HepG2 (cell line): Measurements from ENCODE around the gene DHFR. TPM values are rescaled to one million over a fixed set of nuclear protein-coding genes. Genes with fewer than 3 reads are reported as not detected.

Experiments used
- CBX5 ChIP-seq: sonication (generic); formaldehyde crosslinking; IDR thresholded peaks from 2 replicates; pipeline ENCODE4 v1.4.0; 2020; ENCODE audit warnings: missing genetic modification reagents, borderline replicate concordance
- CHCHD3 ChIP-seq: sonication (generic); formaldehyde crosslinking; IDR thresholded peaks from 2 replicates; pipeline ENCODE4 v1.8.0; 2022; ENCODE audit warnings: mild to moderate bottlenecking, missing genetic modification reagents, moderate library complexity
- HIVEP1 ChIP-seq: sonication (generic); formaldehyde crosslinking; IDR thresholded peaks from 2 replicates; pipeline ENCODE4 v1.4.0; 2020; ENCODE audit warnings: mild to moderate bottlenecking, missing genetic modification reagents
- HNF4G ChIP-seq, 2 experiments: sonication (generic) in 1 of 2; formaldehyde crosslinking in 1 of 2; IDR thresholded peaks; 2 replicates each; pipeline versions ENCODE4 v1.4.0 to v1.6.1; 2011 to 2020; ENCODE audit warnings: borderline replicate concordance in 2 of 2, low read depth in 2 of 2, mild to moderate bottlenecking in 2 of 2, low read length in 1 of 2, missing genetic modification reagents in 1 of 2, moderate library complexity in 1 of 2
- HNRNPL ChIP-seq: fragments of 200-400 bp; formaldehyde crosslinking; IDR thresholded peaks from 2 replicates; pipeline ENCODE4 v1.6.1; 2017; ENCODE audit warnings: mild to moderate bottlenecking, low read depth, low read length
- JUNB ChIP-seq: sonication (generic); formaldehyde crosslinking; IDR thresholded peaks from 2 replicates; pipeline ENCODE4 v1.8.0; 2022; ENCODE audit warnings: missing genetic modification reagents, mild to moderate bottlenecking, borderline replicate concordance
- RARA ChIP-seq: IDR thresholded peaks from 2 replicates; pipeline ENCODE4 v1.6.1; 2016; ENCODE audit warnings: missing genetic modification reagents, missing compliant biosample characterization
- SMARCE1 ChIP-seq: fragments of 450-650 bp; IDR thresholded peaks from 2 replicates; pipeline ENCODE4 v1.6.1; 2017; ENCODE audit warnings: borderline replicate concordance
- TAF15 ChIP-seq: fragments of 200-400 bp; formaldehyde crosslinking; IDR thresholded peaks from one replicate; pipeline ENCODE4 v1.6.1; 2018; ENCODE audit warnings: mild to moderate bottlenecking, low read depth, low read length; ENCODE audit not compliant: poor library complexity, severe bottlenecking
- ZNF121 ChIP-seq: sonication (generic); formaldehyde crosslinking; IDR thresholded peaks from 2 replicates; pipeline ENCODE4 v1.5.0; 2020; ENCODE audit warnings: mild to moderate bottlenecking, missing genetic modification reagents
- polyA plus RNA-seq, 8 experiments: library from polyadenylated mRNA; depleted of rRNA in 3 of 8; stranded (reverse) in 7 of 8; unstranded in 1 of 8; fragments of >200 nt; fragmentation: Illumina TruSeq in 4 of 8; extraction: Trizol in 4 of 8; gene quantifications; 2 replicates each; pipeline versions ENCODE4 v1.2.1 to v1.2.3, GENCODE V29; 2011 to 2016; ENCODE audit warnings: low read depth in 4 of 8, missing spikeins in 1 of 8, mixed read lengths in 1 of 8; ENCODE audit not compliant: insufficient read depth in 1 of 8
- total RNA-seq, 5 experiments: library from RNA; depleted of rRNA; stranded (reverse); fragments of >200 nt; fragmentation: Illumina TruSeq; extraction: Trizol; gene quantifications; 2 replicates each; pipeline ENCODE4 v1.2.3, GENCODE V29; 2016; ENCODE audit warnings: low read depth in 1 of 5
- TF ChIP-seq, protein P1 (sequence below): sonication (generic); formaldehyde crosslinking; IDR thresholded peaks from 2 replicates; pipeline ENCODE4 v1.5.1; 2020; ENCODE audit warnings: mild to moderate bottlenecking, missing genetic modification reagents, moderate library complexity
- TF ChIP-seq, protein P2 (sequence below): IDR thresholded peaks from 2 replicates; pipeline ENCODE4 v1.6.1; 2012; ENCODE audit warnings: inconsistent platforms
- TF ChIP-seq, protein P3 (sequence below): sonication (generic); formaldehyde crosslinking; IDR thresholded peaks from 2 replicates; pipeline ENCODE4 v1.5.1; 2020; ENCODE audit warnings: mild to moderate bottlenecking, missing genetic modification reagents, borderline replicate concordance
- TF ChIP-seq, protein P4 (sequence below): sonication (generic); formaldehyde crosslinking; IDR thresholded peaks from 2 replicates; pipeline ENCODE4 v1.9.0; 2021; ENCODE audit warnings: missing genetic modification reagents, borderline replicate concordance

The DHFR gene
- total and polyA plus RNA-seq, 2 of the 13 experiments (the other 11 are each of a cell fraction or from before 2014, with no cell fraction given) = 22.8 to 59.0 TPM

DNA sequence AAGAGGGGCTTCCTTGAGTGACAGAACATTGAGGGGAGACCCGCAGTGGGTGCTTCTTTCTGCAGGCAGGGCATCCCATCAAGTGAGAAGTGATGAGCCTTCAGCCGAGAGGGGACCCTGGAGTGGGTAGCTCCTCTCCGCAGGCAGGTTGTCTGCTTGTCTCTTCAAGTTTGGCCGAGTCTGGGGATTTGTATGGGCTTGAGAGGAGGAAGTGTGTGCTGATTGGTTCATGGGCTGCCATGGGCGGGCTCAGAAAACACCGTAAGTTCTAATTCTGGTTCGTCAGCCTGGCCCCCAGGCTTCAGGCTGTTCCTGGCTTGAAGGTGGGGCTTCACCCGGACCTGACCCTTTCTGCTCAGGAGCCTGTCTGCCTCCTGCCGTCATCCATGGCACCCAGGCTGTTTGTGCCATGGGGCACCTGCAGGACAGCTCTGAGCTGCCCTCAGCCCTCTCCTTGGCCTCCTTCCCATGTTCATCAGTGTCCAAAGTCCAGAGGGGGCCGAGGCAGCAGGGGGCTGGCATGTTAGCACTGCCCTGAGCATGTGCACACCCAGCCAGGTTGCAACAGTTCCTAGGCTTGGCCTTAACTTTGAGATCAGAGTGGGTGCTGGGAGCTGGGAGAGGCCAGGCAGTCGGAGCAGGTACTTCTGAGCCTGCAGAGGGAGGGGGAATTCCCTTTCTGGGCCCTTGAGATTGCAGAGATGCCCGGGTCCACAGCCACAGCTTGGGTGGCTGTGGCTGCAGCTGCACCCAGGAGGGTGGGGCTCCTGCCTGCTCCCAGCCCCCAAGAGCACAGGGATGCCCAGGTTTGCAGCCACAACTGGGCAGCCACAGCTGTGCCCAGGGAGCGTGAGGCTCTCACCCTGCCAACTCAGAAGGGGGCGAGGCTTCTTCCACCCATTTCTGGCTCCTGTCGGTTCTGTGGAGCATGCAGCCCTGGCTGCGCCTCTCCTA lies 13.5 kb upstream of the DHFR start (continued):
- TF ChIP-seq, protein P1, sequence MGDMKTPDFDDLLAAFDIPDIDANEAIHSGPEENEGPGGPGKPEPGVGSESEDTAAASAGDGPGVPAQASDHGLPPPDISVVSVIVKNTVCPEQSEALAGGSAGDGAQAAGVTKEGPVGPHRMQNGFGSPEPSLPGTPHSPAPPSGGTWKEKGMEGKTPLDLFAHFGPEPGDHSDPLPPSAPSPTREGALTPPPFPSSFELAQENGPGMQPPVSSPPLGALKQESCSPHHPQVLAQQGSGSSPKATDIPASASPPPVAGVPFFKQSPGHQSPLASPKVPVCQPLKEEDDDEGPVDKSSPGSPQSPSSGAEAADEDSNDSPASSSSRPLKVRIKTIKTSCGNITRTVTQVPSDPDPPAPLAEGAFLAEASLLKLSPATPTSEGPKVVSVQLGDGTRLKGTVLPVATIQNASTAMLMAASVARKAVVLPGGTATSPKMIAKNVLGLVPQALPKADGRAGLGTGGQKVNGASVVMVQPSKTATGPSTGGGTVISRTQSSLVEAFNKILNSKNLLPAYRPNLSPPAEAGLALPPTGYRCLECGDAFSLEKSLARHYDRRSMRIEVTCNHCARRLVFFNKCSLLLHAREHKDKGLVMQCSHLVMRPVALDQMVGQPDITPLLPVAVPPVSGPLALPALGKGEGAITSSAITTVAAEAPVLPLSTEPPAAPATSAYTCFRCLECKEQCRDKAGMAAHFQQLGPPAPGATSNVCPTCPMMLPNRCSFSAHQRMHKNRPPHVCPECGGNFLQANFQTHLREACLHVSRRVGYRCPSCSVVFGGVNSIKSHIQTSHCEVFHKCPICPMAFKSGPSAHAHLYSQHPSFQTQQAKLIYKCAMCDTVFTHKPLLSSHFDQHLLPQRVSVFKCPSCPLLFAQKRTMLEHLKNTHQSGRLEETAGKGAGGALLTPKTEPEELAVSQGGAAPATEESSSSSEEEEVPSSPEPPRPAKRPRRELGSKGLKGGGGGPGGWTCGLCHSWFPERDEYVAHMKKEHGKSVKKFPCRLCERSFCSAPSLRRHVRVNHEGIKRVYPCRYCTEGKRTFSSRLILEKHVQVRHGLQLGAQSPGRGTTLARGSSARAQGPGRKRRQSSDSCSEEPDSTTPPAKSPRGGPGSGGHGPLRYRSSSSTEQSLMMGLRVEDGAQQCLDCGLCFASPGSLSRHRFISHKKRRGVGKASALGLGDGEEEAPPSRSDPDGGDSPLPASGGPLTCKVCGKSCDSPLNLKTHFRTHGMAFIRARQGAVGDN (CRISPR knock-in tag) = peak; percentile 87
- TF ChIP-seq RARA (CRISPR knock-in tag) (0 out of 2 replicates have a peak, but pooled peaks have one; percentile 27), CBX5 (0 out of 2 replicates have a peak, but pooled peaks have one; percentile 24), ZNF121 (no peak), HNRNPL (peak; percentile 87), HIVEP1 (no peak), TAF15 (no peak), SMARCE1 (no peak), JUNB (CRISPR knock-in tag) (no peak), CHCHD3 (CRISPR knock-in tag) (no peak), HNF4G (IDR thresholded peaks at IDR 0.05; ENCODE audit: borderline replicate concordance, low read depth, low read length) (peak; percentile 29; the same call in 1 of the 2 replicates), HNF4G (CRISPR knock-in tag; IDR thresholded peaks at IDR 0.05; ENCODE audit: borderline replicate concordance, low read depth) (no peak)
- TF ChIP-seq, protein P2, sequence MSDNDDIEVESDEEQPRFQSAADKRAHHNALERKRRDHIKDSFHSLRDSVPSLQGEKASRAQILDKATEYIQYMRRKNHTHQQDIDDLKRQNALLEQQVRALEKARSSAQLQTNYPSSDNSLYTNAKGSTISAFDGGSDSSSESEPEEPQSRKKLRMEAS = peak; percentile 72
- TF ChIP-seq, protein P3, sequence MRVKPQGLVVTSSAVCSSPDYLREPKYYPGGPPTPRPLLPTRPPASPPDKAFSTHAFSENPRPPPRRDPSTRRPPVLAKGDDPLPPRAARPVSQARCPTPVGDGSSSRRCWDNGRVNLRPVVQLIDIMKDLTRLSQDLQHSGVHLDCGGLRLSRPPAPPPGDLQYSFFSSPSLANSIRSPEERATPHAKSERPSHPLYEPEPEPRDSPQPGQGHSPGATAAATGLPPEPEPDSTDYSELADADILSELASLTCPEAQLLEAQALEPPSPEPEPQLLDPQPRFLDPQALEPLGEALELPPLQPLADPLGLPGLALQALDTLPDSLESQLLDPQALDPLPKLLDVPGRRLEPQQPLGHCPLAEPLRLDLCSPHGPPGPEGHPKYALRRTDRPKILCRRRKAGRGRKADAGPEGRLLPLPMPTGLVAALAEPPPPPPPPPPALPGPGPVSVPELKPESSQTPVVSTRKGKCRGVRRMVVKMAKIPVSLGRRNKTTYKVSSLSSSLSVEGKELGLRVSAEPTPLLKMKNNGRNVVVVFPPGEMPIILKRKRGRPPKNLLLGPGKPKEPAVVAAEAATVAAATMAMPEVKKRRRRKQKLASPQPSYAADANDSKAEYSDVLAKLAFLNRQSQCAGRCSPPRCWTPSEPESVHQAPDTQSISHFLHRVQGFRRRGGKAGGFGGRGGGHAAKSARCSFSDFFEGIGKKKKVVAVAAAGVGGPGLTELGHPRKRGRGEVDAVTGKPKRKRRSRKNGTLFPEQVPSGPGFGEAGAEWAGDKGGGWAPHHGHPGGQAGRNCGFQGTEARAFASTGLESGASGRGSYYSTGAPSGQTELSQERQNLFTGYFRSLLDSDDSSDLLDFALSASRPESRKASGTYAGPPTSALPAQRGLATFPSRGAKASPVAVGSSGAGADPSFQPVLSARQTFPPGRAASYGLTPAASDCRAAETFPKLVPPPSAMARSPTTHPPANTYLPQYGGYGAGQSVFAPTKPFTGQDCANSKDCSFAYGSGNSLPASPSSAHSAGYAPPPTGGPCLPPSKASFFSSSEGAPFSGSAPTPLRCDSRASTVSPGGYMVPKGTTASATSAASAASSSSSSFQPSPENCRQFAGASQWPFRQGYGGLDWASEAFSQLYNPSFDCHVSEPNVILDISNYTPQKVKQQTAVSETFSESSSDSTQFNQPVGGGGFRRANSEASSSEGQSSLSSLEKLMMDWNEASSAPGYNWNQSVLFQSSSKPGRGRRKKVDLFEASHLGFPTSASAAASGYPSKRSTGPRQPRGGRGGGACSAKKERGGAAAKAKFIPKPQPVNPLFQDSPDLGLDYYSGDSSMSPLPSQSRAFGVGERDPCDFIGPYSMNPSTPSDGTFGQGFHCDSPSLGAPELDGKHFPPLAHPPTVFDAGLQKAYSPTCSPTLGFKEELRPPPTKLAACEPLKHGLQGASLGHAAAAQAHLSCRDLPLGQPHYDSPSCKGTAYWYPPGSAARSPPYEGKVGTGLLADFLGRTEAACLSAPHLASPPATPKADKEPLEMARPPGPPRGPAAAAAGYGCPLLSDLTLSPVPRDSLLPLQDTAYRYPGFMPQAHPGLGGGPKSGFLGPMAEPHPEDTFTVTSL (CRISPR knock-in tag) = no peak
- TF ChIP-seq, protein P4, sequence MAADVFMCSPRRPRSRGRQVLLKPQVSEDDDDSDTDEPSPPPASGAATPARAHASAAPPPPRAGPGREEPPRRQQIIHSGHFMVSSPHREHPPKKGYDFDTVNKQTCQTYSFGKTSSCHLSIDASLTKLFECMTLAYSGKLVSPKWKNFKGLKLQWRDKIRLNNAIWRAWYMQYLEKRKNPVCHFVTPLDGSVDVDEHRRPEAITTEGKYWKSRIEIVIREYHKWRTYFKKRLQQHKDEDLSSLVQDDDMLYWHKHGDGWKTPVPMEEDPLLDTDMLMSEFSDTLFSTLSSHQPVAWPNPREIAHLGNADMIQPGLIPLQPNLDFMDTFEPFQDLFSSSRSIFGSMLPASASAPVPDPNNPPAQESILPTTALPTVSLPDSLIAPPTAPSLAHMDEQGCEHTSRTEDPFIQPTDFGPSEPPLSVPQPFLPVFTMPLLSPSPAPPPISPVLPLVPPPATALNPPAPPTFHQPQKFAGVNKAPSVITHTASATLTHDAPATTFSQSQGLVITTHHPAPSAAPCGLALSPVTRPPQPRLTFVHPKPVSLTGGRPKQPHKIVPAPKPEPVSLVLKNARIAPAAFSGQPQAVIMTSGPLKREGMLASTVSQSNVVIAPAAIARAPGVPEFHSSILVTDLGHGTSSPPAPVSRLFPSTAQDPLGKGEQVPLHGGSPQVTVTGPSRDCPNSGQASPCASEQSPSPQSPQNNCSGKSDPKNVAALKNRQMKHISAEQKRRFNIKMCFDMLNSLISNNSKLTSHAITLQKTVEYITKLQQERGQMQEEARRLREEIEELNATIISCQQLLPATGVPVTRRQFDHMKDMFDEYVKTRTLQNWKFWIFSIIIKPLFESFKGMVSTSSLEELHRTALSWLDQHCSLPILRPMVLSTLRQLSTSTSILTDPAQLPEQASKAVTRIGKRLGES (CRISPR knock-in tag) = no peak
